Skin of body (tissue), 2 donors: ENCODE results near the gene GSTT2. TPM values are rescaled to one million over a fixed set of nuclear protein-coding genes. Genes with fewer than 3 reads are reported as not detected.
"Not testable (repeated sequence)": the region's sequence is repeated elsewhere in the genome, so short reads cannot be mapped to it uniquely, and the experiment has no call there.

Source experiments
- DNase-seq: peaks from one replicate; lab custom pipeline; 2025; lab: John Stamatoyannopoulos, UW
- total RNA-seq: library from RNA; depleted of rRNA; stranded (reverse); fragments of >200 nt; gene quantifications from one replicate; pipeline ENCODE4 v1.2.3, GENCODE V29; 2014

The GSTT2 gene
- total RNA-seq, 1 donor from 2014 or later = not detected

GRCh38 chr22:23974345-23974744, 5.6 kb upstream of the GSTT2 start, which contains the start of gene DDT:
Gene DDT (minus strand): TSS chr22:23974441. CDS start chr22:23974414, 27 bp downstream.
- DNase-seq = not testable (repeated sequence)

DNA sequence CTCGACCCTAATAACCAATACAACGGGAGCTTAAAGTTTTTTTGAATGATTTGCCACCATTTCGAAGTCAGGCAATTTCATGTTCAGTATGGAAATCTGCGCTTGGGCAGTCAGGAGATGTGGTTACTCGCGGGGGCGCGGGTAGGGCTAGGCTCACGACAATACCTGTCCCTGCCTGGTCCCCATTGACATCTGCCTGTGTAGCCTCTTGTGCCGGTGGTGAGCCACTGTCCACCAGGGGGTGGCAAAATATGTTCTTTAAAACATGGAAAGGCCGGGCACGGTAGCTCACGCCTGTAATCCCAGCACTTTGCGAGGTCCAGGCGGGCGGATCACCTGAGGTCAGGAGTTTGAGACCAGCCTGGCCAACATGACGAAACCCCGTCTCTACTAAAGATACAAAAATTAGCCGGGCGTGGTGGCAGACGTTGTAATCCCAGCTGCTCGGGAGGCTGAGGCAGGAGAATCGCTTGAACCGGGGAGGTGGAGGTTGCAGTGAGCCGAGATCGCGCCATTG, 5.0 kb upstream of the GSTT2 start:
- not testable (repeated sequence) for DNase-seq

- DNase-seq = not testable (repeated sequence)
Measured at GRCh38 chr22:23977304-23977703, 2.6 kb upstream of the GSTT2 start.

DNA sequence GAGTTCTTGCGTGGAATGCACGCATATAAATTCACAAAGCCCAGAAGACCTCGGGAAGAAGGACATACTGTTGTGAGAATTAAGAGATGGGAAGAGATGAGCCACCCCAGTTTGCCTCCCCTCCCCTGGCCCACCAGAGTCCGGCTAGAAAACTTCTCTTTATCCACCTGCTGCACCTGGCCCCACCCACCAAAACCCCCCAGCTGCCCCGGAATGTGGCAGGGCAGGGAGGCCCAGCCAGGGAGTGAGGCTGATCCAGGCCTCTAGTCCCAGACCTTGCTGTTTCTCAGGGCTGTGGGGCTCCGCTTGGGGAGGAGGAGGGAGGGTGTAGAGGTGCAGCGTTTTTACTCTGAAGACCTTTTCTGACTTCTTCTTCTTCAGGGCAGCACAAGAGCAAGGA, 633 bp downstream of the GSTT2 start:
- not testable (repeated sequence) for DNase-seq

DNA sequence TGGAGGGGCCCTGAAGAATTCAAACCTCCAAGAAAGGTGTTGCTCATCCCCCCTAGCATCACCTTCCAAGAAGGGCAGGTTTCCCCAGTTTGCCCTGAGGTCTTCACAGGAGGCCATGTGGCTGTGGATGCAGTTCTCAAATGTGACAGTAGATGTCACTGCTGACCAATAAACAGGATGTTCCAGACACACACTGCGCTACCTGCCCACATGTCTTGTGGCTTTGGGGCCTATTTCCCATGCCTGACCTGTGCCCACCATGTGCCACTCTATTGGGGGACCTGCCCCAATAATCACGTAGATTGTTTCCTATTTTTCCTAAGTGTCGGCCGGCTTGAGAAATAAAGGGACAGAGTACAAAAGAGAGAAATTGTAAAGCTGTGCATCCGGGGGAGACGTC, 4.5 kb downstream of the GSTT2 start:
- DNase-seq = no peak

DNA sequence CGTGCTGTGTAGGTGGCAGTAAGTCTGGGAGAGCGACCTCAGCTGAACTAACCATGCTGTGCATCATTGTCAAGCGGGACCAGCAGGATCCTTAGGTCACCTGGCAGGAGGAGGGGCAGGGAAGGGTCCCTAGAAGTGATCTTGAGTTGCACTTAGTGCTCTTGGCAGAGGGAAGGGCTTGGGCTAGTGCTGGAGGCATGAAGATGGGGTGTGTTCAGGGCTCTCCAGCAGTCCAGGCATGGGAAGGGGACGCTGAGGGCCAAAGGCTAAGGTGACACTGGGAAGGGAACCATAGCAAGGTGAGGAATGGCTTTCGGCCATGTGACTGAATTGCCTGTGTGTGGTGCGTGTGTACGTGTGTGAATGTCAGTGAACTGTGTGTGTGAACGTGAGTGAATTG, 6.2 kb downstream of the GSTT2 start:
- not testable (repeated sequence) for DNase-seq

DNA sequence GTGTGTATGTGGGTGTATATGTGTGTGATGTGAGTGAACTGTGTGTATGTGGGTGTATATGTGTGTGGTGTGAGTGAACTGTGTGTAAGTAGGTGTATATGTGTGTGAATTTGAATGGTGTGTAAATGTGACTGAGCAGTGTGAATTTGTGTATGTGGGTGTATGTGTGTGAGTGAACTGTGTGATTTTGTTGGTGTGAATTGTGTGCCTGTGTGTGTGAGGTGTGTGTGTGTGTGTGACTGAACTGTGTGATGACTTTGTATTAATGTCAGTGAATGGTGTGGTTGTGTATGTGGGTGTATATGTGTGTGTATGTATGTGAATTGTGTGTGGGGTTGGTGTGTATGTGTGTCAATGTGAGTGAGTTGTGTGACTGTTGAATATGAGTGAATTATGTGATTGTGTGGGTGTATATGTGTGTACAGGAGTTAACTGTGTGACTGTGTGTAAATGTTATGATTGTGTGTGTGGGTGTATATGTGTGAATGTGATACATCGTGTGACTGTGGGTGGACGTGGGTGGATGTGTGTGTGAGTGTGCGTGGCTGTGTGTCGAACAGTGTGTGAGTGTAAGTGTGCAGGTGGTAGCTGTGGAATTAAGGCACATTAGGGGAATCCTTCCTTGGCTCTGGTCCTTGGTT, 6.7 kb downstream of the GSTT2 start:
- DNase-seq = not testable (repeated sequence)

GRCh38 chr22:23989583-23990244, 9.8 kb downstream of the GSTT2 start:
- DNase-seq = not testable (repeated sequence)

DNA sequence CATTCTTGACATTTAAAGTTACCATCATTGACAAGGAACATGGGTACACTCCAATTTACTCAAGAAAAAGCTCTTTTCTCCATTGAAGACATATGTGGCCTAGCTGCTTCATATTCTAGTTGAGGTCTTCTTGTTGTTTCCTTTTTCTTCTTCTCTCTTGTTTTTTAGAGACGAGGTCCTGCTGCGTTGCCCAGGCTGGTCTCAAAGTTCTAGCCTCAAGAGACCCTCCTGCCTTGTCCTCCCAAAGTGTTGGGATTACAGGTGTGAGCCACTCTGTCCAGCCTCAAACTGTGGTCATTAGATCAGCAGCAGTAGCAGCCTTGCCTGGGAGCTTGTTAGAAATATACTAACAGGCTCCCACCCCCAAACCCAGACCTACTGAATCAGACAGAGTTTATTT, 13.1 kb downstream of the GSTT2 start:
- DNase-seq = not testable (repeated sequence)

GRCh38 chr22:23993581-23994177, 13.7 kb downstream of the GSTT2 start:
- not testable (repeated sequence) for DNase-seq

DNA sequence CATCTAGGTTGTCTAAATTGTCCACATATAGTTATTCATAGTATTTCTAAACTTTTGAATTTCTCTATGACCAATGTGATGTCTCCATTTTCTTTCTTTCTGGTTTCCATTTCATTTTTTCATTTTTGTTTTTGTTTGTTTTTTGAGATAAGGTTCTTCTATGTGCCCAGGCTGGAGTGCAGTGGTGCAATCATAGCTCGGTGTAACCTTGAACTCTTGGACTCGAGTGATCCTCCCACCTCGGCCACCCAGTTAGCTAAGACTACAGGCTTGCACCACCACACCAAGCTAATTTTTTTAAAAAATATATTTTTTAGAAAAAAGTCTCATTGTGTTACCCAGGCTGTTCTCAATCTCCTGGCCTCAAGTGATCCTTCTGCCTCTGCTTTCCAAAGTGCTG, 17.2 kb downstream of the GSTT2 start:
- DNase-seq = no peak

DNA sequence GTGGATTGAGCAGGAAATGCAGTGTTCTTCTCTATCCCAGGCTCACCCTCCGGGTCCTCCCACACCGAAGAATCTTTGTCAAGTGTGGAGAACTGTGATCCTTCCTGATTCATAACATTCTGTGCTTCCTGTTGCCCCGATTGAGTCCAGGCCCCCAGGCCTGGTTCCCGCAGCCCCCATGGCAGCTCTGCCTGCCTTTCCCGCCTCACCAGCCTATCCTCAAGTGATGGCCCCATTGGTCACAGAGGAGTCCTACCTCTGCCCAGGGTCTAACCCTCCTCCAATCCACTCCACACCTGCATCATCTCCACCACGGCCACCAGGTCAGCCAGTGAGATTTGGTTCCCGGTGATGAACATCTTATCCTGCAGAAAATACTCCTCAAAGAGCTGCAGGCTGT, 19.8 kb downstream of the GSTT2 start:
- DNase-seq = not testable (repeated sequence)

GRCh38 chr22:24001314-24001713, 21.4 kb downstream of the GSTT2 start:
- no peak for DNase-seq

- no peak for DNase-seq
Measured at GRCh38 chr22:24002272-24002671, 22.3 kb downstream of the GSTT2 start.

GRCh38 chr22:24002851-24003250, 22.9 kb downstream of the GSTT2 start:
- DNase-seq = no peak

DNA sequence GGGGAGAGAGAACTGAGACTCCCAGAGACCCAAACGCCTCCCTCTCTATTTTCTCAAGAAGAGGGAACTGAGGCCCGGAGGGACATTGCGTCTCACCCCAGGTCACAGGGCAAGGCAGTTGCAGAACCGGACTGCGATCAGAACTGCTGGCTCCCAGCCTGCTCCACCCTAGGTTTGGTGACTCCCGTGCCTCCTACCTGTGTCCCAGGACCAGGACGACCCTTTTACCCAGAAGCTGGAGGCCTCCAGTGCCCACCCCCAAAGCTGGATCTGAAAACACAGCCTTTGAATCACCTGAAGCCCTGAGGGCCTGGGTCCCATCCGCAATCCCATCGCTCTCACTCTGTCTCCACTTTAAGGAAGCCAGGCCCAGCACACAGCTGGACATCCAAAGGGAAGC, 24.0 kb downstream of the GSTT2 start:
- DNase-seq = no peak

- DNase-seq = no peak
Measured at GRCh38 chr22:24005201-24005600, 25.3 kb downstream of the GSTT2 start, which contains the start of gene GSTT4. Gene GSTT4 (minus strand): TSS chr22:24005453. CDS start chr22:24005356, 97 bp downstream.

GRCh38 chr22:24006207-24006913, 26.4 kb downstream of the GSTT2 start:
- DNase-seq = no peak

DNA sequence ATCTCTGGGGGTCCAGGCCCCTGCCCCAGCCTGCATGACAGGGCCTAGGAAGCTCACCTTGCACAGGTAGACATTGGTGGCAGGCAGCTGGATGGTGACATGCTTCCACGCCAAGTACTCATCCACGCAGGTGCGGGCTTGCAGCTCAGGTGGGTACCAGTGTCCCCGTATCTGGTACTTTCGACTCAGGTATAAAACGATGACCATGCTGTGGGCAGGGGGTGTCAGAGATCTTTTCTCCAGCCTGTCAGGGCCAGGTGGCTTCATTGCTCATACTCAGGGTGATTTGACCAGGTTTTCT, 26.9 kb downstream of the GSTT2 start:
- no peak for DNase-seq

- DNase-seq = no peak
Measured at GRCh38 chr22:24007253-24008021, 27.5 kb downstream of the GSTT2 start.

- no peak for DNase-seq
Measured at GRCh38 chr22:24008022-24008283, 28.0 kb downstream of the GSTT2 start.
